Upper lobe of left lung (tissue), 4 donors: ENCODE measurements around the gene RMND1.

Experiments used
- CTCF ChIP-seq, 6 experiments: fragments of 450-650 bp in 4 of 6; fragments of 200-600 bp in 2 of 6; sonication (generic) in 2 of 6; IDR thresholded peaks; one replicate each; pipeline ENCODE4 v1.5.1; 2016 to 2019; ENCODE audit warnings: antibody characterized with exemption in 6 of 6
- POLR2AphosphoS5 ChIP-seq, 2 donors: sonication (generic); formaldehyde crosslinking; IDR thresholded peaks; one replicate each; pipeline ENCODE4 v1.5.1; 2017; ENCODE audit warnings: antibody characterized with exemption in 2 of 2

- TF ChIP-seq CTCF (IDR thresholded peaks at IDR 0.05) (no peak), POLR2AphosphoS5 (IDR thresholded peaks at IDR 0.05) (no peak)
Measured at GRCh38 chr6:151482290-151482689, 30.4 kb upstream of the RMND1 start.
